GM21390 (cell line): ENCODE measurements around the gene CDC26.
"Not testable (repeated sequence)": the region's sequence is repeated elsewhere in the genome, so short reads cannot be mapped to it uniquely, and the experiment has no call there.

Source experiments
- ATAC-seq: cut with Tn5 transposase; IDR thresholded peaks from one replicate; pipeline ENCODE4 v1.9.1; 2021; ENCODE audit not compliant: unreplicated experiment

Gene CDC26

DNA sequence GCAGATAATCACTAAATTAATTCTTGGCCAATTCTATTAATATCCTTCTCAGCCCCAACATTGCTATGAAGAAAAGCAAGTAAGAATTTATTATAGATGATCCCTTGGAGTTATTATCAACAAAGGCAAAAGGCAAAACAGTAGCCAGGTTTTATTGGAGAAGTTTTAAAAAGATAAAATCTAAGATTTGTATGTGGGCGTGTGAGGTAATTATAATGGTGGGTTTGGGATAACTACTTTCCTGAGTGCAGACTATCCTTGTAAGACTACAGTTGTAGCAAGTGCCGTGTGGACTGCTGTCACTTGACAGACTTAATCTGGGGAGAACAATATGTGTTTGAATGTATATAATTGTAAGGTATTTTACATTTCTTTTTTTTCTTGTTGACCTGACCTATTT is 30.8 kb downstream of the CDC26 start:
- no peak for ATAC-seq

DNA sequence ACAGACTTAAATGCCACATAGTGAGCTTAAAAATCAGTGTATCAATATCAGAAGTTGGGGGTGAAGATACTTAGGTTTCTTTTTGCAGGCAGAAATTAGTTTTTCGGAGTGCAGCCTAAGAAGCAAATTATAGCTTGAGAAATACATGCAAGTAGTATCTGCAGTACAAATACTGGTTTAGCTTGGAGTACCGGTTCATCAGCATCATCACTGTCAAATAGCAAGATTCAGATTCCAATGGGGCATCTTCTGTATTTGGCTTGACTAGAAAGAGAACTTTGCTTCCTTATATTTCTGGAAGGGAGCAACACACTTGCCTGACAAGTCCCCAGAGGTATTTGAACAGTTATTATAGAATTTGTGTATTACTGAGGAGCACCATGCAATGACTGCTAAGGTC is 34.2 kb downstream of the CDC26 start:
- no peak for ATAC-seq

DNA sequence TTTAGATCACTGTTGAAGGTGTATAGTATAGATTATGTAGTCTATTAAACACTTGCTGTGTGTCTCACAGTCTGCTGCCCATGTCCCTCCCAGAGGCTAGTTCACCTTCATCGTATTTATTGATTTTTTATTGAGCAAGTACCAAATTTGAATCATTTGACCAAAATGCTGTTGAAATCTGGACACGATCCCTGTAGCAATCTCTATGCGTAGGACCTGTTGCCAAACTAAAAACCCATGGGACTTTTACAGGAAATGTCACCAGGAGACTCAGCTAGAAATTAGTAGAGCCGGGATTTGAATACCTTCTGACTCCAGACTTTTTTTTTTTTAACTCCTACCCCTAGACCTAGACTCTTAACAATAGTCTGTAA is 36.5 kb downstream of the CDC26 start:
- ATAC-seq, result no peak

DNA sequence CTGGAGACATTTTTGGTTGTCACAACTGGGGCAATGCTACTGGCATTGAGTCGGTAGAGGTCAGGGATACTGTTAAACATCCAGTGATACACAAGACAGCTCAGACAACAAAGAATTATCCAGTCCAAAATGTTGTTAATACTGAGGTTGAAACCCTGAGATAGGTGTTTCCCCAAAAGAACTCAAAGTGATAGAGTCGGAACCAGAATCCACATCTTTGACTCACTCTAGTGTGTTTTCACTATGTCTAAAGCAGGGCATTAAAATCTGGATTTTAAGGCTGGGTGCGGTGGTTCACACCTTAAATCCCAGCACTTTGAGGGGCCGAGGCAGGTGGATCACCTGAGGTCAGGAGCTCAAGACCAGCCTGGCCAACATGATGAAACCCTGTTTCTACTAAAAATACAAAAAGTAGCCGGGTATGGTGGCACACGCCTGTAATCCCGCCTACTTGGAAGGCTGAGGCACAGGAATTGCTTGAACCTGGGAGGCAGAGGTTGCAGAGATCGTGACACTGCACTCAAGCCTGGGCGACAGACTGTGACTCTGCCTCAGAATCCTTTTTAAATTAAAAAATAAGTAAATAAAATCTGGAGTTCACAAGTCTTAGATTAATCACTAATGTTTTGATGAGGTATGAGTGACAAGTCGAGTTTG is 37.0 kb downstream of the CDC26 start:
- ATAC-seq, result no peak

DNA sequence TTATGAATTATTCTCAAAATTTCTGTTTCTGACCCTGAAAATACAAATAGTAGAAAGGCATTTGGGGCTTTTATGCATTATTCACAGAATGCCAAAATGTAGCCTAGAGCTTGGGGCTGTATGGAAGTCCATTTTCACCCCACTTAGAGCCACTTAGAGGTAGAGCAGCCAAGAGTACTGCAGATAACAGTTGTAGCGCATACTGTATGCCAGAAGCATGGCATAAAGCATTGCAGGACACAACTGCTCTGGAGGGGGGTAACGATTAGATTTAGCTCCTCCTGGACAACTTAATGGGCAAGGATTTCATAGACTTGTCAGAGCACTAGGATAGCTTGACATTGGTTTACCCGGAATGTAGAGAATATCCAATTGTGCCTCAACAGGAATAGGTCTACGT is 38.3 kb downstream of the CDC26 start:
- ATAC-seq, result no peak

DNA sequence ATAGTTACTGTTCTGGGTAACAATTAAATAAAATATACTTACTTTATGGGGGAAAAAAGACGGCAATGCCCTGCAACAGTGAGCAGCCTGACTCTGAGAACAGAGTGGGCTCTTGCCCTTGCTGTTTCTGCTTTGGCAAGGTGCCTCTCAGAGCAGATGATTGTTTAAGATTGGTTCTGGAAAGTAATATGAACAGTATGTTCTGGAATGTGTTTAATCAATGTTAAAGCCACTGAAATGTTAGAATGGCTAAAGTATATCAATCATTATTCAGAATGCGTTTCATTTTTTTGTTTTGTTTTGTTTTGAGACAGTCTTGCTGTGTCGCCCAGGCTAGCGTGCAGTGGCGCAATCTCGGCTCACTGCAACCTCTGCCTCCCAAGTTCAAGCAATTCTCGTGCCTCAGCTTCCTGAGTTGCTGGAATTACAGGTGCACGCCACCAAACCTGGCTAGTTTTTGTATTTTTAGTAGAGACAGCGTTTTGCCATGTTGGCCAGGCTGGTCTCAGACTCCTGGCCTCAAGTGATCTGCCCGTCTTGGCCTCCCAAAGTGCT is 39.6 kb downstream of the CDC26 start:
- not testable (repeated sequence) for ATAC-seq

DNA sequence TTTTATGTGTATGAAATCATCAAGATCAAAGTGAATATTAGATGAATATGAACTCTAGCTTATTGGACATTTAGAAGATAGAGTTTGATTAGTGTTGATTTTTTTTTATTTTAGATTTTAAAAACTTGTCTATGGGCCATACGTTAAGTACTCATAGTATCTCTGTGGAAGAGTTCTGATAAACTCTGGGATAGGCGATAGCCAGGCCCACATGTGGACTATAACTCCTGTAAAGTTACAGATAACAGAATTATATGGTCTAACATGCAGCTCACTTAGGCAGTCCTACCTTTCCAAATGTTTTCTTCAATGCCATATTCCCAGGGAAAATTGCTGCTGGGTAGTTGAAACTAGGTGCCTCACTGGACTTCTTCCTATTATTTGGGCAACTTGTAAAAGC is 43.7 kb downstream of the CDC26 start:
- ATAC-seq, result no peak

DNA sequence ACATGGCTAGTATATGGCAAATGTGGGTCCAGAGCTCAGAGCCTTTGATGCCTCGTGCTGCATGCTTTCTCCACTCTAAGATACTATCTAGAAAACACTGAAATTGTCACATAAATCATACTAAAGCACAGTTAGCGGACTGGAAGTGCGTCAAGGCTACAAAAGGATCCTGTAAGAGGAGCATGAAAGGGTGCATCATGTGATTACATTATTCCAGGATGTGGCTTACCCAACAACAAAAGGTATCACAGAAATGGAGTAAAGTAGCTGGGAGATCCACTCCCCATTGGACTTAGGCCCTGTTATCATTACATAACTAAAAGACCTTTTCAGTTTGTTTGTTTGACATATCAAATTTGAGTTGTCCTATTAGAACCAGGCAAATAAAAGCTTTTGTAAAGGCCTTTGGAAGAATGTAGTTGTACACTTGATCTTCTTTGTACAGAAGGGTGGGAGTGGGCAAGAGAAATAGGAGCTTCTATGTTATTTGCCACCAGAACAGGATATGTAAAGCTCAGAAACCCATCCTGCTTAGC is 47.2 kb downstream of the CDC26 start:
- no peak for ATAC-seq

DNA sequence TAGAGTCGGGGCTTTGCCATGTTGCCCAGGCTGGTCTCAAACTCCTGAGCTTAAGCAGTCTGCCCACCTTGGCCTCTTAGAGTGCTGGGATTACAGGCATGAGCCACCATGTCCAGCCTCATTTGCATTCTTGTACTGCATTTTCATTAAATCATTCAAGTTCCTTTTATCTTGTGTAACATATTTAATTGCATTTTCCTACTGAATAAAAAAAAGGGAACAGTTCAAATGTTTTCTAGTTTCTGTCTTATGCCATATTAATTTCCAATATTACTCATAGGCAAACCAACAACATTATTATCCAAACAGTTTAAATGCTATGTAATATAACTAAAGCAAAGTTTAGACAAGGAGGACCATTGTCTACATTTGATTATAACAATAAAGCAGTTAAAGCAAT is 47.9 kb downstream of the CDC26 start:
- no peak for ATAC-seq

DNA sequence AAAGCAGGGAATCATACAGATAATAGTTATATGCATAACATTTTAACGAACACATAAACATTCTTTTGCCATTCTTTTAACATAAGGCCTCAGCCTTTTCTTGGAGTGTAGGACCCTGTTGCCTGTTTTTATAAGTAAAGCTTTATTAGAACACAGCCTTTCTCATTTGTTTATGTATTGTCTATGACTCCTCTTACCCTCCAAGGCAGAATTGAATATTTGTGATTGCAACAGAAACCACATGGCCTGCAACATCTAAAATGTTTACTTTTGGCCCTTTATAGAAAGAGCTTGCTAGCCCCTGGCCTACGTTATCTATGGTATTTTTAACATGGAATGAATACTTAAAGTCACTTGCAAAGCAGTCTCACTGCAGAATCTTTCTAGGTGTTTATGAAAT is 51.4 kb downstream of the CDC26 start:
- no peak for ATAC-seq

DNA sequence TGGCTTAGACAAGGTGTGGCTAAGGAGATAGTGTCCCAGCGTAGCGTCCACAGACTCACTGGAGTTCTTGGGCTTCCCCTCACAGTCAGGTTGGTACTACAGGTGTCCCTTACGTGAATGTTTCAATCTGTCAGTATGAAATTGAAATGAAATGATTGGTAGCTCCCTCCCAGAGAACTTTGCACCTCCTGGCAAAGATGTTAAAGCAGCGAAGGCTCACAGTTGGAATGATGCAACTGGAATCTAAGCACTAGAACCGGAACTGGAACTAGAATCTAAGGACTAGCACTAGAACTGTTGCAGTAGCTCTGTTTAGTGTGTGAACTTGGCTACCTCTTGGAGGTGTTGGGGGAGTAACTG is 52.9 kb downstream of the CDC26 start:
- no peak for ATAC-seq

DNA sequence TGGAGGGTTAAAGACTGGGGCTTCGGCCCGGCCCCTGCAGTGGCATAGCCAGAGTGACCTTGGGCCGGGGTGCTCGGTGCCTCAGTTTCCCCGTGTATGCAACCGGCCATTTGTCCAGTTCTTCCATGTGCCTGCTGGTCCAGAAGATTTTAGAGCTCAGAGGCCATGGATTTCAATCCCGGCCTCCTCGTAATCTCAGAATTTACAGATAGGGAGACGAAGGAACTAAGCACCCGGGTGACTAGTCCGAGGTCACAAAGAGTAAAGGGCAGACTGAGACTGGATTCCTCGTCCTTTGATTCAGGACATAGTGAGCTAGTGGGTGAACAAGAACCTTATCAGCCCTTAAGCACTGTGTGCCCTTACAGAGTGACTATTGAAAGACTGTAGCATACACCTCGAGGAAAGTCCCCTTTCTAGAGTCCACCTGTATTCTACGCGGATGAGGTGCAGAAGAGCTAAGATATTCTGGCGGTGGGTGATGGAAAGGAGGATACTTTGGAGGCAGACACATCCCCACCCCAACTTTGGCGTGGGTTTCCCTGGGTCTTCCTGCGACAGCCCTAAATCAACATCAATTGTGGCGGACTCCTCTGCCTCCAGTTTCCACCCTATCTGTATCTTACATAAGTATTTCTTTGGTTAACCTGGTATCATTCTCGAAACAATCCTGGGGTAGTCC is 53.4 kb downstream of the CDC26 start:
- no peak for ATAC-seq

DNA sequence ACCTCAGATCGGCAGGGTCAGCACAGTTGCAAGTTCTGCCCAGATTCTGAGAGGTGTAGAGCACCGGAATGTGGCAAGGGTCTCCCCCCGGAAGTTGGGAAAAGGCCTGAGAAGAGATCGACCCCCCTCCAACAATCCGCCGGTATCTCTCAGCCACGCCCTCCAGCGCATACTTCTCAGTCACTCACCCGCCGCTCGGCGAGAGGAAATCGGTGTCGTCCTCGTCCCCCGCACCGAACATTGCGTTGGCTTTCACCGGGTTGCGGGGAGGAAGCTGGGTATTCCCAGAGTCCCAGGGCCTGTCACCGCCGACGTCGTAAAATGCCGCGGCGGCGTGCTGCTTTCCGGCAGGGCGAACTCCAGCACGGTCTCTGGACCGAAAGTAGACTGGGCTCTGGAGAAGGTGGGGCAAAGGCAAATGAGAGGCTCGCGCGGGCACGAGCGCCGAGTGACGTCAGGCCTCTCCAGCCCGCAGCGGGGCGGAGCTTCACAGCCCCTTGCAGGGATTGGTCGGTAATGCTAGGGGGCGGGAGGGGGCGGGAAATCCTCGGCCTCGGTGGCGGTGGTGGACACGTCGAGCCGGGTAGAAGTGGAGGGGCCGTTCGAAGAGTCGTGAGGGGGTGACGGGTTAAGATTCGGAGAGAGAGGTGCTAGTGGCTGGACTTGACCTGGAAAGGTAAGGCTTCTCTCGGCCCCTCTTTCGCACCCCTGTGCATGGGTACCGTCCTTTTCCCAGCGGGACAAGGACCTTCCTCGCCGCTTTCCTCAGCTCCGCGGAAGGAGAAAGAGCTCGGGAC is 54.2 kb downstream of the CDC26 start, which contains the start of the genes FKBP15 and SLC31A1:
FKBP15 (minus strand) TSS at position 275 of the 797 bp plus-strand sequence; CDS start at position 241, 34 bp downstream.
SLC31A1 (plus strand) TSS at position 542 of the 797 bp plus-strand sequence. CDS start 34,605 bp downstream, outside the sequence.
- peak; percentile 76 for ATAC-seq

DNA sequence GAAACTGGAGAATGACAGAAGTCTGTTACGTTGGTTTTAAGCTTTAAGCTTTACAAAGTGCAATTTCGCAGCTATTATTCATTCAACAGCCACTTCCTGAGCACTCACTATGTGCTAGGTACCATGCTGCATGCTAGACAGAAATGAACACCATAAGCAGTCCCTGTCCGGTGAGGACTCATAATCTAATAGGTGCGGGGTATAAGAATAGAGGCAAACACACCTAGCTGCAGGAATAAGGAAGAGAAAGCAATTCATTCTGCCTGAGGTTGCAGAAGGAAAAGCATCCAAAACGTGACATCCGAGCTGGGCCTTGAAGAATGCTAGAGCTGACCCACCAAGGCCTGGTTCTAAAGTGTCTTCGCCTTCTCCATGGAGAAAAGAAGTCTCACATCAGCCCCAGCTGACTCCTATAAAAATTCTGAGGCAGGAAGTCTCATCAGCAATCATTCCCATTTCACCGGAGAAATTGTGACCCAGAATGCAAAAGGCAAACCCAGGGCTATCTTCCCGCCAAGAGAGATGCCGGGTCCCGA is 54.8 kb downstream of the CDC26 start:
- ATAC-seq, result no peak

DNA sequence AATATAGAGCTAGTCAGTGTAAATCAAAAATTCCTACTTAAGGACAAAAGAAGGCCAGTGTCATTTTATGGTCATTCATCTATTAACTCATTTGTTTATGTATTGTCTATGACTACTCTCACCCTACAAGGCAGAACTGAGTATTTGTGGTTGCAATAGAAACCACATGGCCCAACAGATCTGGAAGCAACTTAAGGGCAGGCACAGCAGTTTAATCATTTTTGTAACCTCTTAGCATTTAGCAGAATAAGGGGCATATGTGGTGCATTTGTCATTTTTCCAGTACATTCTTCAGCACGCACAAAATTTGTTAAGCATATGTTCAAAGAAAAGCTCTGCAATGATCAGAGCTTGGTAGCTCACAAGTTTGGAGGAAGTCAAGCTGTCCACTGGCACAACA is 55.4 kb downstream of the CDC26 start:
- ATAC-seq, result peak; percentile 52

DNA sequence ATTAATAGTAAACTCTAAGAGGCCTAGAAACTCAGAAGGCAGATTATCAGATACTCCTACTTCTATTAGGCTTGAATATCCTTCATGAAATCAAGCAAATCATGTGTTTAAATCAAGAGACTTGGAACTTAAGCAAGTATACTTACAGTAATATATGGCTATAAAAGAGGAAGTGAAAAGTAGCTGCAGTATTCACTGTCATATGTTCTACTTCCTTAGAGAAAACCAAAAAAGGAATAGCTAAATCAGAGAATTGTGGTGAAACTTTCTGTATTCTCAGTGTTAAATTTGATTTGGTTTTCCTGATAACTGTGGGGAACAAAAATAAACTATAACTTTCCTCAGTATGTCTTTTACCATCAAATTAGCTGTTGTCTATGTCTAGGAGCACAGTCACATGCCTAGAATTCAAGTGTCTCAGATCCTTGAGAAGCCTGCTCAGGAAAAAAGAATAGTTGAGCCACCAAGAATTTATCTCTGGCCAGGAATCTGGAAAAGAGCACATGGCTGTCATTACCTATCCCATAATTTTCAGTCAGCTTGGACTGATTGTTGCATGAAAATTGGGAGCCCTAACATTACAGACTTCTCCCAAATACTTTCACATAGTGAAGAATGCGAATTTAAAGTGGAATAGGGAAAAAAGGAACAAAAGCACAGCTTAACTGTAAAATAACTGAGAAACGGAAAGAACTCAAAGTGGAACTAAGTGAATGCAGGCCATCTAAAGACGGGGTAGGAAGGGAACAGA is 56.0 kb downstream of the CDC26 start:
- peak; percentile 41 for ATAC-seq
